ENCODE results near the gene CCDC12. TPM values are rescaled to one million over a fixed set of nuclear protein-coding genes. Genes with fewer than 3 reads are reported as not detected.

Gene CCDC12
- total and polyA plus RNA-seq, 12 donors, result 28.8 to 137 (median 34.2) TPM

DNA sequence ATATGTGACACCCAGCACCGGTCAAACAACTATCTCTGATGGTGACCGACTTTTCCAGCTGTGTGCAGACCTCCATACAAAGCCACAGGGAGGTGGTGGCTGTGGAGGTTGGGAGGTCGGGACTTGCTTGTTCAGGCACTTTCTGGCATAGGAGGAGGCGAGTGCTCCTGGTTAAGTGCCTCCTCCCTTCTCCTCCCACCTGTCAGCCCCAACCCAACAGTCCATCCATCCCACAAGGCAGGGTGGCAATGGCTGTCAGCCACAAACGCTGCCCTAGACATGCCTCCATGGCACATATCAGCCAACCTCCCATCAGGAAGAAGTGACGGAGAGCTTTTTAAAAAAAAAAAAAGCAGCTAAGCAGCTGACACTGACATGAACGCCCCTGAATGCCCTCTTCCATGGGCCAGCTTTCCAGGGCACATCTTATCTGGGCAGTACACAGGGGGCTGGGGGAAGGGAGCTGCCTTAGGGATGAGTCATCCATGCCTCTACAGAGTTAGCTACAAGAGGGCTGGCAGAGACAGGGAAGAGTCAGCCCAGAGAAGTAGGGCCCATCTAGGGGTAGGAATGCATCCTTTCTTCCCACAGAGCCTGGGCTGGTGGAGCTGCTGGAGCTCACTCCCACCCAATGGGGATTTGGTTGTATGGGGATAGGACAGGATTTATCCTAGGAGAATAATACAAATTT lies 41.2 kb downstream of the CCDC12 start:
- peak; percentile 69 to 89 for DNase-seq
- no peaks in the 10 kb centered on the region for H3K27me3 ChIP-seq
- H3K4me3 ChIP-seq, result no peak overlapping the region
- no peaks in the 10 kb centered on the region for H3K9me3 ChIP-seq
- H3K4me1 ChIP-seq, result peaks cover 46 to 100% (median 96%) of the 10 kb centered on the region in 9 donors
- intact Hi-C loops (cut with DNase I), result no loop called here
- H3K27ac ChIP-seq, result peak overlapping the region; percentile 54 to 90 (median 80)
- peaks cover 0 to 48% (median 13%) of the 10 kb centered on the region in 9 donors for H3K36me3 ChIP-seq
- peak; percentile 83 to 94 (median 89) for ATAC-seq
- 39 to 50% methylated on average over 7 of the region's 7 CpGs for WGBS, 2 donors
- TF ChIP-seq, protein P1, sequence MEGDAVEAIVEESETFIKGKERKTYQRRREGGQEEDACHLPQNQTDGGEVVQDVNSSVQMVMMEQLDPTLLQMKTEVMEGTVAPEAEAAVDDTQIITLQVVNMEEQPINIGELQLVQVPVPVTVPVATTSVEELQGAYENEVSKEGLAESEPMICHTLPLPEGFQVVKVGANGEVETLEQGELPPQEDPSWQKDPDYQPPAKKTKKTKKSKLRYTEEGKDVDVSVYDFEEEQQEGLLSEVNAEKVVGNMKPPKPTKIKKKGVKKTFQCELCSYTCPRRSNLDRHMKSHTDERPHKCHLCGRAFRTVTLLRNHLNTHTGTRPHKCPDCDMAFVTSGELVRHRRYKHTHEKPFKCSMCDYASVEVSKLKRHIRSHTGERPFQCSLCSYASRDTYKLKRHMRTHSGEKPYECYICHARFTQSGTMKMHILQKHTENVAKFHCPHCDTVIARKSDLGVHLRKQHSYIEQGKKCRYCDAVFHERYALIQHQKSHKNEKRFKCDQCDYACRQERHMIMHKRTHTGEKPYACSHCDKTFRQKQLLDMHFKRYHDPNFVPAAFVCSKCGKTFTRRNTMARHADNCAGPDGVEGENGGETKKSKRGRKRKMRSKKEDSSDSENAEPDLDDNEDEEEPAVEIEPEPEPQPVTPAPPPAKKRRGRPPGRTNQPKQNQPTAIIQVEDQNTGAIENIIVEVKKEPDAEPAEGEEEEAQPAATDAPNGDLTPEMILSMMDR (IDR thresholded peaks at IDR 0.05), result peak; percentile 16 to 66 (median 57)

DNA sequence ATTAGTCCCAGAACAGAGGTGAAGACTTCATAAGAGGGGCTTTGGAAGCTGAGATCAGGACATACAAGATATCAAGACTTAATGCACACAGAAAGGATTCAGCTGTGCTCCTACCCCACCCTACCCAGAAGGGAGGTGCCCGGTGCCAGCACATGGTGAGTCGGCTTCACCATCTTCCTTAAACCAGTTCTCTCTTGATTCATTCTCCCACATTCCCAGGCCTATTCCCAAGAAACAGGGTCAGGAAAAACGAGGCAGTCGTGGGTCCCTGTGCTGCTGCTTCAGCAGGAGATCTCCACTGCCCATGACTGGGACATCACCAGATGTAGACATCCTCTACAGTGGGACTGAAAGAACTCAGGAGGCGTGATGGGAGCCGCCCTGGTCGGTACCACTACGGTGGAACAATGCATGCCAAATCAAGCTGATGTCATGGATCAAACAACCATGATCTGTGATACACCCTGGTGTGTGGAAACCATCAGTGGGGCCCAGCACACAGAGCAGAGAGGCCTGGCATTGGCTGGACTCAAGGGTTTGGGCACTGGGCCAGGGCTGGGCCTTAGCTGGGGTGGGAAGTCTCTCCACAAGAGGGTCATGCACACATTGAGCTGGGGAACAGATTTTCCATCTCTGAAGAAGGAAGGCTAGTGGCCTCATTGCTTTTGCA lies 41.9 kb downstream of the CCDC12 start:
- Histone ChIP-seq H3K4me1 (peaks cover 51 to 100% (median 98%) of the 10 kb centered on the region in 9 donors), H3K4me3 (no peak overlapping the region), H3K36me3 (peaks cover 0 to 41% (median 7%) of the 10 kb centered on the region in 9 donors), H3K27me3 (no peaks in the 10 kb centered on the region), H3K27ac (peak overlapping the region; percentile 62 to 90 (median 80)), H3K9me3 (no peaks in the 10 kb centered on the region)
- intact Hi-C loops (cut with DNase I), result loop anchor here in 4 of 10 donors (5.0 kb wide), 2 partner anchors 33 to 43 kb away; partner anchors contain the start of genes CCDC12 (in 3 of the 4) and NBEAL2 (in 3 of the 4)
- 43 to 59% methylated on average over 8 of the region's 8 CpGs for WGBS, 2 donors
- TF ChIP-seq, protein P1 (IDR thresholded peaks at IDR 0.05), result no peak
- DNase-seq (peak; percentile 69 to 73), ATAC-seq (peak; percentile 30 to 72 (median 58))

DNA sequence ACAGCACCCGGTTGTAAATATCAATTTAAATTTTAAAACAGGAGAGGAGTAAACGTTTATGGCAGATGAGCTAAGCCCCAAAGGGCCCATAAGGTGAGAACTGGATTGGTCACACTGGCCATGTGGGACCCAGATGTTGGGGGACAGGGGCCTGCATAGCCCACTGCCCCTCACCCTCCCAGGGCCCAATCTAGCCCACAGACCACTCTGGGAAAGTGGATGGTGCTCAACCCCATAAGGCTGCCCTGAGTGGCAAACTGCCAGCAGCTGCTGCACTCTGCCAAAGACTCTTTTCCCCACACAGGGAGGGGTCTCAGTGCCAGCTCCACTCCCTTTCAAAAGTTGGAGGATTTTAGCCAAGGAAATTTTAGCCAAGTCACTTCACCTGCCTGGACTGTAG lies 42.5 kb downstream of the CCDC12 start:
- peaks cover 0 to 35% (median 1%) of the 10 kb centered on the region in 9 donors for H3K36me3 ChIP-seq
- WGBS, 2 donors, result 47 to 55% methylated on average over 2 of the region's 2 CpGs
- ATAC-seq, result no peak
- H3K4me3 ChIP-seq, result no peak overlapping the region
- intact Hi-C loops (cut with DNase I), result loop anchor here in 4 of 10 donors (5.0 kb wide), 2 partner anchors 33 to 43 kb away; partner anchors contain the start of genes CCDC12 (in 3 of the 4) and NBEAL2 (in 3 of the 4)
- H3K27ac ChIP-seq, result peak overlapping the region; percentile 62 to 90 (median 80)
- TF ChIP-seq, protein P1 (IDR thresholded peaks at IDR 0.05), result no peak
- no peaks in the 10 kb centered on the region for H3K9me3 ChIP-seq
- DNase-seq, result no peak
- H3K4me1 ChIP-seq, result peaks cover 51 to 100% (median 99%) of the 10 kb centered on the region in 9 donors
- no peaks in the 10 kb centered on the region for H3K27me3 ChIP-seq

GRCh38 chr3:46933261-46933660 lies 43.3 kb downstream of the CCDC12 start:
- H3K4me3 ChIP-seq, result no peak overlapping the region
- ATAC-seq (no peak), DNase-seq (no peak)
- 59 to 61% methylated on average over 6 of the region's 6 CpGs for WGBS, 2 donors
- H3K4me1 ChIP-seq, result peaks cover 54 to 100% (median 98%) of the 10 kb centered on the region in 9 donors
- peaks cover 0 to 29% (median 0%) of the 10 kb centered on the region in 9 donors for H3K36me3 ChIP-seq
- TF ChIP-seq, protein P1 (IDR thresholded peaks at IDR 0.05), result no peak
- H3K9me3 ChIP-seq, result no peaks in the 10 kb centered on the region
- intact Hi-C loops (cut with DNase I), result loop anchor here in 4 of 10 donors (5.0 kb wide), 2 partner anchors 34 to 44 kb away; partner anchors contain the start of genes CCDC12 (in 3 of the 4) and NBEAL2 (in 3 of the 4)
- H3K27me3 ChIP-seq, result no peaks in the 10 kb centered on the region
- peak overlapping the region in 8 of 10 donors; percentile 75 to 90 (median 84) for H3K27ac ChIP-seq
